ENCODE data around the gene FKBP9.
A peak's percentile ranks its signal among the peaks of the same experiment; 100 is the strongest.

Gene FKBP9

DNA sequence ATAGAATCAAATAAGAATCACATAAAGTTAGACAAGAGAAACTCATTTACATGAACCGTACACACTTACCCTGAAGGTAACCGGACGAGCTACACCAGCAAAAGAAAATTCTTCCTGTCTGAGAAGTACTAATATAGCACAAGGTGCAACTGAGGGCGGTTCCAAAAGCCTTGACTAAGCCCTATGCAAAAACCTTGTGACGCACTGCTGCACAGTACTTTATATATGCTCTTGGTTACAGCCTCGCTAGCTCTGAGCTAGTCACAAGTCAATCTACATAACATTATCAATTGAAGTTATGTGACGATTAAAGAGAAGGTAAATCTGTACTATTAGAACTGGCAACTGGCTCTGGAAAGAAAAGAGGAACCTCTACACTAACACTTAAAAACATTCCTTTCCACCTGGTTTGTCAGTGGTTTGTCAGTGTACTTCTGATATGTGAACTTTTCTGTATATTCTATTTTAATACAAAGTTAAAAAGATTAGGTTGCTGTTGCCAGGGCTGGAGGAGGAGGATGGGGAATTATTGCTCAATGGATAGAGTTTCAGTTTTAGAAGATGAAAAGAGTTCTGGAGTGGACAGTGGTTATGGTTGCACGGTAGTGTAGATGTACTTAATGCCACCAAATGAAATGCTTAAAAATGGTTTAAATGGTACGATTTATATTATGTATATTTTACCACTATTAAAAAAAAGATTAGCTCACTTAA is 83.7 kb downstream of the FKBP9 start:
- TF ChIP-seq CTCF (conservative IDR thresholded peaks at IDR 0.05) = no peak

DNA sequence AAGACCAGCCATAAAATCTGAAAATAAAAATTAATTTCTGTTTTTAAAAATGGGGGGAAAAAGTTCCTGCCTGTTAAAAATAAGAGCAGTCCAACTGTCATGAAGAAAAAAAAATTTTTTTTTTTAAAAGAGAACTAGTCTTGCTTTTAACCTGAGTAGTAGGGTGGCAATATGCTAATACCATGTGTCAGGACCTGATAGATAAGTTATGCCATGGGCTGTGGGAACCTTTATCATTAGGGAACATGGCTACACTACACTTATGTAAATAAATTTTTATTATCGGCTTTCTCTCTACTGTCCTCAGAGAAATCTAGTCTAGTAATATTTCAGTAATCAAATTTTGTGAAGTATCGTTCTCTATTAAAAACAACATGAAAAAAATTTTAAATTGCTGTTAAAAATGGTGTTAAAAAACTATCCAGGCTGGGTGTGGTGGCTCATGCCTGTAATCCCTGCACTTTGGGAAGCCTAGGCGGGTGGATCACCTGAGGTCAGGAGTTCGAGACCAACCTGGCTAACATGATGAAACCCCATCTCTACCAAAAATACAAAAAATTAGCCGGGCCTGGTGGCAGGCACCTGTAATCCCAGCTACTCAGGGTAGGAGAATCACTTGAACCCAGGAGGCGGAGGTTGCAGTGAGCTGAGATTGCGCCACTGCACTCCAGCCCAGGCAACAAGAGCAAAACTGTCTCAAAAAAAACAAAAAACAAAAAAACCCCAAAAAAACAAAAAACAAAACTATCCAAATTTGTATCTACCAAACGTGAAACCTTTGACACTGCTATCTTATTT is 84.6 kb downstream of the FKBP9 start:
- no peak for TF ChIP-seq CTCF (conservative IDR thresholded peaks at IDR 0.05)

More for the DNA sequence above, 83.7 kb downstream of the FKBP9 start:
- H3K27ac ChIP-seq = peak overlapping the region; percentile 34; the same call in 1 of the 2 replicates

DNA sequence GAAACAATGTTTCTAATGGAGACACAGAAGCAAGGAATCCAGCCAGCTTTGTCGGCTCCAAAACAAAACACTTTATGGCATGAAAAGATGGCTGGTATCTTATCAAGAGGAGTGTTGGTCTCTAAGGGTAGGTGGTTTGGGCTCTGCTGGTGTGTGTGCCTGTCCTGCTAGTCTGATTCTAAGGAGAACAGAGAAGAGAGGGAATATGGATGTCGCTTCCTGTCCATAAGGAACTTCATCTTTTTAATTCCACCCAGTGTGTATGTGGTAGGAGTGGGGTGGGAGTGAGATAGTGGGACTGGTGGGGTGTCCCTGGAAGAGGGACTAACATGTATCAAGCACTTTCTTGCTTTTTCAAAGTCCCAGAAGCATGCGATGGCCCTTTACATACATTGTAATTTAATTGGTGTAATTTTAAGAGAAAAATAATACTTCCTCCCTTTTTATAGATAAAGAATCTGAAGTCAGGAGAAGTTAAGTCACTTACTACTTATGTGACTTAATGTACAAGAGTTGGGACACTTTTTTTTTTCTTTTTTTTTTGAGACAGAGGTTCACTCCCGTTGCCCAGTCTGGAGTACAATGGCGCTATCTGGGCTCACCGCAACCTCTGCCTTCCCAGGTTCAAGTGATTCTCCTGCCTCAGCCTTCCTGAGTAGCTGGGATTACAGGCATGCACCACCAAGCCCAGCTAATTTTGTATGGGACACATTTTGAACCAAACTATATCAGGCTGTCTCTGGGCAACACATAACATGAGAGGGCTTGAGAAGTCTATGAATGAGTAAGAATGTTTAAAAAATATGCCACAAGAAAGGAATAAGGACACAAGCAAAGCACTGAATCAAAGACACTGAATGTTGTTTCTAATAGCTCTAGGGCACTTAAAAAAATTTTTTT is 86.5 kb downstream of the FKBP9 start:
- H3K27ac ChIP-seq = peak overlapping the region; percentile 85
- TF ChIP-seq CTCF (conservative IDR thresholded peaks at IDR 0.05) = no peak

More for the DNA sequence above, 84.6 kb downstream of the FKBP9 start:
- no peak overlapping the region for H3K27ac ChIP-seq

DNA sequence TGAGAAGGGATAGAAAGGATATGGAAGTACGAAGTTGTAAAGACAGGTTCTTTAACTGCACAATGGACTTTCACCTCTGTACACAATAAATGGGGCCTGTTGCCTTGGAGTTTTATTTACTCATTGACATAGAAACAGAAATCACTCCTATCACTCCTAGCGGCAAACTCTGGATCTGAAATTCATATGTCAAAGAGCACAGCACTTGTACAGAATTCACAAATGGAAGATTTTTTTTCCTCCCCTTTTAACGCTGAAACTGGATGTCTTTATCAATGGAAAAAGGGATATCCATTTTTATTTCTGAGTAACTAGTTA is 87.1 kb downstream of the FKBP9 start:
- peak; percentile 67 for TF ChIP-seq CTCF (conservative IDR thresholded peaks at IDR 0.05)
- peak overlapping the region; percentile 85 for H3K27ac ChIP-seq

- TF ChIP-seq CTCF (conservative IDR thresholded peaks at IDR 0.05) = no peak
- peak overlapping the region; percentile 85 for H3K27ac ChIP-seq
Observed at GRCh38 chr7:33044986-33045385, 87.7 kb downstream of the FKBP9 start.

DNA sequence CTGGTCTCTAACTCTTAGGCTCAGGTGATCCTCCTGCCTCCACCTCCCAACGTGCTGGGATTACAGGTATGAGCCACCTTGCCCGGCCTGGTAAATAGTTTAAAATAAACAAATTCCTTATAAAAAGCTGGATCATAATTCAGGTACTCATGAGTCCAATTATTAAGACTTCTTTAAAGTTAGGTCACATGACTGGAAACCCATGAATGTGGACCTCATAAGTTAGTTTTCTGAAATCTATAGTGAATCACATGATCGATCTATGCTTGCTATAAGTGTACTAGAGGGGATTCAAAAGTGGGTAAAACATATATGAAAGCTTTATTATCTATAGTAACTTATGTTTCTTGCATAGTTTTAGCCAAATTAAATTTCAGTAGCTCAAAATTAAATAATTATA is 91.0 kb downstream of the FKBP9 start:
- TF ChIP-seq CTCF (conservative IDR thresholded peaks at IDR 0.05) = no peak
- no peak overlapping the region for H3K27ac ChIP-seq

DNA sequence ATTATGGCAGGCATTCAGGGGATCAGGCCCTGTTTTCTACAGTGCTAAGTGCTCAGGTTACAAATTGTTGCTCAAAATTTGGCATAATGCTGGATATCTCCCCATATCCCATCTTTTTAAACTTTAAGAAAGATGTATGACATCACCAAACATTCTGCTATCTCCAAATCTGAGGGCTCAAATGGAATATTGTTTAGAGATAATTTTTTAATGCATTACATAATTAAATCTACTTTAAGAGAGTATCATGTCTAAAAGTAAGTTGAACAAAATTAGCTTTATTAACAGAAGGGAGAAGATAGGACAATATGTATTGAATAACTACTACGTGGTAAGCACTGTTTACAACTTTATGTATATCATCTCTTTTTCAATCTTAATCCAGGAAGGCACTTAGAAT is 91.5 kb downstream of the FKBP9 start:
- no peak overlapping the region for H3K27ac ChIP-seq
- no peak for TF ChIP-seq CTCF (conservative IDR thresholded peaks at IDR 0.05)

Measured in VCaP (cell line).